ENCODE data around the gene PFDN1.

DNA sequence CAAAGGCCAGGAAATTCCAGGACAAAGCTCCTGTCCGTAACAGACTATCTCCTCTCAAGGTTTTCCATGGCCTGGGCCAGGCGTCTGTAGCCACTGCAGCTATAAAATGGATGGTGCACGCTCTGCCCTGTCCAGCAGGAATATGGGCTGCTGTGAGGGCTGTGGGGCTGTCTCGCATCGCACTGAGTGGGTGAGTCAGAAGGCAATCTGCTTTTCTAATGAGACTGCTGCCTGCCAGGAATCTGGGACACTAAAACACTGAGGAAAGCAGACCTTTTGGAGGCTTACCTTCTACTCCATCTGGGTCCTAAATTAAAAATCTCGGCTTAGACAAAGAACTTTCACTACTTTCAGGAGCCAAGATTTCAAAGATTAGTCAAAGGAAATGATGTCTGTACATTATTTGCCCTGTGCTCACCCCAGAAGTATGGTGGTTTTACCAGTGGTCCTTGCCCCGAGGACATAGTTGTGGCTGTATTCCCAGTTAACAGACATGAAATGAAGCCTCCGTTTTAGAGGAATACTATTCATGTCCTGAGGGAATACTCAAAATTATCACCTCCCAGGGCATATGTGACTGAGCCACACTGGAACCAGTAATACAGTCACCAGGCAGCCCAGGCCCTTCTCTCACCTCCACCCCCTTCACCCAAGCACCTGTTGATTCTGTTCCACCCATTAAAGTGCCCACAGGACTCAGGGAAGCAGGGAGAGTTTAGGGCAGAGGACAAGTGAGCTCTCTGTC, 56.4 kb downstream of the PFDN1 start:
- TF ChIP-seq, protein P1, sequence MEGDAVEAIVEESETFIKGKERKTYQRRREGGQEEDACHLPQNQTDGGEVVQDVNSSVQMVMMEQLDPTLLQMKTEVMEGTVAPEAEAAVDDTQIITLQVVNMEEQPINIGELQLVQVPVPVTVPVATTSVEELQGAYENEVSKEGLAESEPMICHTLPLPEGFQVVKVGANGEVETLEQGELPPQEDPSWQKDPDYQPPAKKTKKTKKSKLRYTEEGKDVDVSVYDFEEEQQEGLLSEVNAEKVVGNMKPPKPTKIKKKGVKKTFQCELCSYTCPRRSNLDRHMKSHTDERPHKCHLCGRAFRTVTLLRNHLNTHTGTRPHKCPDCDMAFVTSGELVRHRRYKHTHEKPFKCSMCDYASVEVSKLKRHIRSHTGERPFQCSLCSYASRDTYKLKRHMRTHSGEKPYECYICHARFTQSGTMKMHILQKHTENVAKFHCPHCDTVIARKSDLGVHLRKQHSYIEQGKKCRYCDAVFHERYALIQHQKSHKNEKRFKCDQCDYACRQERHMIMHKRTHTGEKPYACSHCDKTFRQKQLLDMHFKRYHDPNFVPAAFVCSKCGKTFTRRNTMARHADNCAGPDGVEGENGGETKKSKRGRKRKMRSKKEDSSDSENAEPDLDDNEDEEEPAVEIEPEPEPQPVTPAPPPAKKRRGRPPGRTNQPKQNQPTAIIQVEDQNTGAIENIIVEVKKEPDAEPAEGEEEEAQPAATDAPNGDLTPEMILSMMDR (optimal IDR thresholded peaks at IDR 0.05 in 1 of 3, IDR thresholded peaks at IDR 0.05 in 1 of 3, conservative IDR thresholded peaks at IDR 0.05 in 1 of 3; ENCODE audit: extremely low read depth in 1 of 3, insufficient read depth in 2 of 3, low read length in 3 of 3): no peak
- no peak for TF ChIP-seq EZH2 (IDR thresholded peaks at IDR 0.05; ENCODE audit: low read length)

All from keratinocyte (primary cell).